Vein endothelial cell (primary cell): ENCODE measurements around the gene ZNF821. TPM values are rescaled to one million over a fixed set of nuclear protein-coding genes. Genes with fewer than 3 reads are reported as not detected.

Source experiments
- total RNA-seq: library from RNA; depleted of rRNA; stranded (reverse); fragments of >200 nt; gene quantifications from 2 replicates; pipeline ENCODE4 v1.2.3, GENCODE V29; 2012

Gene ZNF821
- total RNA-seq: 7.8 and 8.1 TPM in 2 replicates

GRCh38 chr16:71883849-71884638, at the start of gene ZNF821:
TSS of gene ZNF821 (minus strand) at chr16:71884182. CDS start at chr16:71879946, 4,236 bp downstream.

GRCh38 chr16:71894921-71895678, 11.1 kb upstream of the ZNF821 start, which contains the start of gene IST1:
TSS of gene IST1 (plus strand) at chr16:71895531. CDS start at chr16:71915641, 20,110 bp downstream.

GRCh38 chr16:71845639-71846430, 38.1 kb downstream of the ZNF821 start, which contains the start of gene ATXN1L:
TSS of gene ATXN1L (plus strand) at chr16:71845976. CDS start at chr16:71849741, 3,765 bp downstream.

Other genes with a start within 250 kb of the ZNF821 start
- 6.9 and 8.3 TPM in 2 replicates for gene PHLPP2, start 159.5 kb downstream of the ZNF821 start, total RNA-seq
- gene AP1G1, start 75.3 kb downstream of the ZNF821 start, total RNA-seq: 102 and 108 TPM in 2 replicates
- 26.5 and 26.8 TPM in 2 replicates for gene ATXN1L, start 38.2 kb downstream of the ZNF821 start, total RNA-seq
- 243 and 260 TPM in 2 replicates for gene IST1, start 11.3 kb upstream of the ZNF821 start, total RNA-seq
- gene PKD1L3, start 116.2 kb upstream of the ZNF821 start, total RNA-seq: not detected in 2 replicates
- 4.1 and 4.9 TPM in 2 replicates for gene DHODH, start 124.6 kb upstream of the ZNF821 start, total RNA-seq
- gene HP, start 170.3 kb upstream of the ZNF821 start, total RNA-seq: not detected in 2 replicates
- not detected in 2 replicates for gene HPR, start 179.0 kb upstream of the ZNF821 start, total RNA-seq
- gene TXNL4B, start 209.4 kb upstream of the ZNF821 start, total RNA-seq: 5.2 and 7.9 TPM in 2 replicates
- 65.0 and 68.0 TPM in 2 replicates for gene DHX38, start 209.7 kb upstream of the ZNF821 start, total RNA-seq